Breast epithelium (tissue), 4 donors: Measurements from ENCODE around the gene RNF223. TPM values are rescaled to one million over a fixed set of nuclear protein-coding genes. Genes with fewer than 3 reads are reported as not detected.

ENCODE experiments used
- DNase-seq, 2 donors: peaks; one replicate each; pipeline ENCODE4 v3.0.0-alpha.2; 2019; ENCODE audit warnings: low spot score in 2 of 2
- H3K27ac ChIP-seq, 2 donors: fragments of 200-600 bp; sonication (generic) in 1 of 2; one replicate each; pipeline ENCODE4 v1.5.1; 2016 to 2019; ENCODE audit warnings: mild to moderate bottlenecking in 1 of 2
- H3K27me3 ChIP-seq, 2 donors: fragments of 200-600 bp; sonication (generic) in 1 of 2; one replicate each; pipeline versions ENCODE4 v1.5.1 to v1.6.0; 2017 to 2019; ENCODE audit warnings: control low read depth in 1 of 2, mild to moderate bottlenecking in 1 of 2
- H3K36me3 ChIP-seq: fragments of 200-600 bp; one replicate; pipeline ENCODE4 v1.5.1; 2019
- H3K4me1 ChIP-seq, 2 donors: fragments of 200-600 bp; sonication (generic); one replicate each; pipeline ENCODE4 v1.5.1; 2016 to 2019; ENCODE audit warnings: control low read depth in 1 of 2
- H3K4me3 ChIP-seq, 3 donors: fragments of 200-600 bp; sonication (generic); 1 replicate in 2 of 3; 2 replicates in 1 of 3; pipeline ENCODE4 v1.5.1; 2016 to 2019; ENCODE audit warnings: mild to moderate bottlenecking in 3 of 3, moderate library complexity in 2 of 3
- H3K9me3 ChIP-seq, 2 donors: fragments of 200-600 bp; sonication (generic) in 1 of 2; one replicate each; pipeline ENCODE4 v1.5.1; 2016 to 2019; ENCODE audit warnings: control low read depth in 1 of 2
- CTCF ChIP-seq, 3 donors: fragments of 450-650 bp; IDR thresholded peaks; one replicate each; pipeline ENCODE4 v1.5.1; 2016 to 2017; ENCODE audit warnings: antibody characterized with exemption in 3 of 3, mild to moderate bottlenecking in 3 of 3, moderate library complexity in 3 of 3
- POLR2A ChIP-seq: fragments of 450-650 bp; IDR thresholded peaks from one replicate; pipeline ENCODE4 v1.6.1; 2016; ENCODE audit warnings: antibody characterized with exemption, mild to moderate bottlenecking, moderate library complexity
- POLR2AphosphoS5 ChIP-seq, 3 donors: sonication (generic); formaldehyde crosslinking; IDR thresholded peaks; one replicate each; pipeline ENCODE4 v1.6.1; 2017; ENCODE audit warnings: antibody characterized with exemption in 3 of 3
- intact Hi-C: fragments of 100-400 bp; cut with DNase I; formaldehyde crosslinking; loops from one replicate; pipeline ENCODE4 v1.15.1; 2023; ENCODE audit warnings: low total_unique reads
- total RNA-seq, 3 donors: library from RNA; depleted of rRNA; stranded (reverse); fragments of >200 nt; gene quantifications; one replicate each; pipeline ENCODE4 v1.1.0, GENCODE V29; 2016

RNF223 gene
- total RNA-seq, 3 donors from 2014 or later, result 0.33 to 2.8 TPM; not detected in 1

DNA sequence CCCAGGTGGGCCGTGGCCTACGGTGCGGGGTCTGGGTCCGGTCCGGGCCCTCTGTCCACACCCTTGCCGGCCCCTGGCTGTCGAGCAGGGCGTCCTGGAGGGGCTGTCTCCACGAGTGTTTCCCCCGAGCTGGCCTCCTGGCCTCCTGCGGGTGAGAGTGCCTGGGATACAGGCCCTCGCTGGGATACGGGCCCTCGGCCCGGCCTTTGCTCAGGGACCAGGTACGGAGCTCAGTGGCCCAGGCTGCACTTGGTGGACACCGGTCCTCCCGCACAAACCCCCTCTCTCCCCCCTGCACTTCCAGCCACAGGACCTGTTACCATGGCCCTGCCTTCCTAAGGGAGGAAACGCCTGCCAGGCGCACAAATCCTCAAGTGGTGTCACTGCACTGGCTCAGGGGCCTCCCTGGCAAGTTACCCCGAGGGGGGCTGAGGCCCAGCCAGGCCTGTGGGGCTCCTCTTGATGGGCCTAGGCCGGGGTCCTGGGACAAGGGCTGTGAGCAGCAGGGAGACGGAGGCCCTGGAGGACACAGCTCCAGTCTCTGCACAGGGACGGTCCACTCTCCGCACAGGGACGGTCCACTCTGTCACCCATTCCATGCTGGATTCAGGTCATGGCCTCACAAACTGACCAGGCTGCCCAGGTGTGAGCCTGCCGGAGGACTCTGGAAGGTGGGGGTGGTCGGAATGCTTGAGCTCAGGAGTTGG is 18.2 kb upstream of the RNF223 start:
- DNase-seq, result no peak
- TF ChIP-seq POLR2A (no peak), POLR2AphosphoS5 (IDR thresholded peaks at IDR 0.05) (no peak), CTCF (IDR thresholded peaks at IDR 0.05) (no peak)
- H3K36me3 ChIP-seq, result no peaks in the 10 kb centered on the region
- H3K9me3 ChIP-seq, result no peaks in the 10 kb centered on the region
- H3K27me3 ChIP-seq, result no peaks in the 10 kb centered on the region
- intact Hi-C loops, result no loop called here
- no peaks in the 10 kb centered on the region for H3K4me1 ChIP-seq
- H3K4me3 ChIP-seq, result no peak overlapping the region
- no peak overlapping the region for H3K27ac ChIP-seq

DNA sequence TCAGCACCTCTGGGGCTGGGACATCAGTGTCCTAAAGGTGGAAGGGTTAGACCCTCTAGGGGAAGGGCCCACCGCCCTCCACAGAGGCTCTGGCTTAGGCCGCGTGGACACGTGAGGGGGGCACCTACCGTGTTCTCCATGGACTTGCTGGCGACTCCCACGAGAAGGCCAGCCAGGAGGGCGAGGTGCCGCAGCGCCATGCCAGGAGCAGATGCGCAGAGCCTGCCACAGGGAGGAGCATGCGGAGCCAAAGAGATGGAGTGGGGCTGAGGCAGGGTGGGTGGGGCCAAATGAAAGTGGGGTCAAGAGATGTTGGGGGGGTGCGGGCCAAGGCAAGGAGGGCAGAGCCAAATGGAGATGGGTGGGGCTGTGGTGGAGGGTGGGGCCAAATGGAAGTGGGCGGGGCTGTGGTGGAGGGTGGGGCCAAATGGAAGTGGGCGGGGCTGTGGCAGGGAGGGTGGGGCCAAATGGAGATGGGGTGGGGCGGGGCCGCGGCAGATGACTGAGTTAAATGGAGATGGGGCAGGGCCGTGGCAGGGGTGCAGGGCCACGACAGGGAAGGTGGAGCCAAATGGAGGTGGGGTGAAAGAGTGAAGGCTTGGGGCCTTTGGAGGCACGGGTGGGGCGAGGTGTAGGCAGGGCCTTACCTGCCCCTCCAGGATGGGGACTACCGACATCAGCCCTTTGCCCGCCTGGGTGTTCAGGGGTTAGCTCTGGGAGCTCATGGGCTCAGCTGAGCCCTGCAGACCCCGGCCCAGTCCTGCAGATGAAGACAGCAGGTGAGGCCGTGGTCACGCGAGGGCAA is 17.4 kb upstream of the RNF223 start:
- DNase-seq, result no peak
- no peaks in the 10 kb centered on the region for H3K9me3 ChIP-seq
- no peaks in the 10 kb centered on the region for H3K4me1 ChIP-seq
- no peak overlapping the region for H3K4me3 ChIP-seq
- no peak for TF ChIP-seq POLR2A
- TF ChIP-seq CTCF (IDR thresholded peaks at IDR 0.05), result no peak
- TF ChIP-seq POLR2AphosphoS5 (IDR thresholded peaks at IDR 0.05), result no peak
- intact Hi-C loops, result no loop called here
- no peaks in the 10 kb centered on the region for H3K27me3 ChIP-seq
- no peaks in the 10 kb centered on the region for H3K36me3 ChIP-seq
- H3K27ac ChIP-seq, result no peak overlapping the region

DNA sequence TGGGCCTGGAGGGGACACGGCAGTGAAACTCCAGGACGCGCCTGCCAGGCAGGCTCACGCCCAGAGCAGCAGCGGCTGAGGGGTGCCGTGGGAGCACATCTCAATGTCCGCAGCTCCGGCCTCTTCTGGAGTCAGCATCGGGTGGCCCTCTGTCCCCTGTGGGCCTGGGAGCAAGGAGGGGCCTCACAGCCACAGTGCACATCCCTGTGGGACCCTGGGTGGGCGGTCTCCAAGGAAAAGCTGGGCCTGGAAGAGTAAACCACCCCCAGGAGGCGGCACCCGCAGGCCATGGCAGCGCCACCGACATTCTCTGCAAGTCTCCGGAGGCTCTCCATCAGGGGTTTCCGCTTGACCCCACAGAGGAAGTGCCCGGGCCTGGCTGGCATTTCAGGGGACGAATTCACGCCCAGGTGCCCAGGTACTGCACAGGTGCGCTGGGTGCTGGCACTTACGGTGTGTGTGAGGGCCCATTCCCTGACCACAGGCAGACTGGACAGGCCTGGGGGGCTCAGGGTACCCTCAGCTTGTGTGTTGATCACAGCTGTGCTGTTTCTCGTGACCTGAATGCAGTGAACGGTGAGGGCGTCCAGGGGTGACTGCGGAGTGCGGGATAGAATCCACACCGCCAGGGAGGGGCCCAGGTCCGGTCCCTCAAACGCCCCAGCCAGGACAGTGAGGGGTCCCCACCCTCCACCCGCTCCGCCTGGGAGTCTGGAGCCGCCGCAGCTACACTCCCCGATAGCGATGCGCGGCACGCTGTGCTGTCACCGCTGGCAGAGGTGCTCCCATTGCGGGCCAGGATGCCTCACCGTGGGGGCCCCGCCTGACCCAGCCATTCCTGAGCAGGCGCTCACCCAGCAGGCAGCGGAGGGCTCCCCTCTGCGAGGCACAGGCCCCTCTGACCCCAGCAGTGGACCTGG is 16.6 kb upstream of the RNF223 start:
- TF ChIP-seq CTCF (IDR thresholded peaks at IDR 0.05), result no peak
- intact Hi-C loops, result no loop called here
- H3K4me3 ChIP-seq, result no peak overlapping the region
- H3K27me3 ChIP-seq, result no peaks in the 10 kb centered on the region
- no peaks in the 10 kb centered on the region for H3K4me1 ChIP-seq
- no peak for DNase-seq
- H3K36me3 ChIP-seq, result no peaks in the 10 kb centered on the region
- no peak overlapping the region for H3K27ac ChIP-seq
- no peaks in the 10 kb centered on the region for H3K9me3 ChIP-seq

DNA sequence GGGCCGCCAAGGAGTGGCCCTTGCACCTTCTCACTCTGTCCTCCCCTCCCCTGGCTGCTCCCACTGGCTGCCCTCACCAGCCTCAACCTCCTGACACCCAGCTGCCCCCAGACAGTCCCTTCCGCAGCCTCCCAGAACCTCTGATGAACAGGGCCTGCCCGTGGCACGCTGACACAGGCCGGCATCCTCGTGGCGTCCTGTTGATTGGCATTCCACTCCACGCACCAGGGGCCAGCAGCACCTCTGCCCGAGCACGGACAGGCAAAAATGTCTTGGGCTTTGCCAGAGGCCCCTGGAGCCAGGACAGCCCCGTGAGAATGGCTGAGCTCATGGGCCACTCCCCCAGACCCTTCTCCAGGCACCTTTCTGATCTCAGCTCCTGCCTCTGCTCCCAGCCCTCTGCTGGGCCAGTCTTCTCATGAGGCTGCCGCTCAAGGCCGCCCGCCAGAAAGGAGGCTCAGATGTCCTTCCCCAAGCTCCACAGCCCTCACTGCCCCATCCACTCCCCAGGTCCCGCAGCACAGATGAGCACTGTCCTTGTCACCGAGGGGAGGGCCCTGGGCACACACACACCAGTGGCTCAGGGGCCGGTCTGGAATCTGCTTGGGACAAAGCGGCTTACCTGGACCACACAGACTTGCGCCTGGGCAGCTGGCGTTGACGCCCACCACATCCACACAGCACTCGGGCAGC is 15.8 kb upstream of the RNF223 start:
- no peaks in the 10 kb centered on the region for H3K4me1 ChIP-seq
- no peak for DNase-seq
- no peaks in the 10 kb centered on the region for H3K9me3 ChIP-seq
- intact Hi-C loops, result no loop called here
- no peak overlapping the region for H3K4me3 ChIP-seq
- H3K27ac ChIP-seq, result no peak overlapping the region
- H3K36me3 ChIP-seq, result no peaks in the 10 kb centered on the region
- H3K27me3 ChIP-seq, result no peaks in the 10 kb centered on the region
- TF ChIP-seq CTCF (IDR thresholded peaks at IDR 0.05) (no peak), POLR2AphosphoS5 (IDR thresholded peaks at IDR 0.05) (no peak), POLR2A (no peak)
